Astrocyte of the hippocampus (primary cell): ENCODE data around the gene TRAPPC2L.
A peak's percentile ranks its signal among the peaks of the same experiment; 100 is the strongest.

ENCODE experiments used
- DNase-seq: peaks from one replicate; pipeline ENCODE4 v3.0.0; 2011; ENCODE audit warnings: low read depth, low spot score

TRAPPC2L gene

DNA sequence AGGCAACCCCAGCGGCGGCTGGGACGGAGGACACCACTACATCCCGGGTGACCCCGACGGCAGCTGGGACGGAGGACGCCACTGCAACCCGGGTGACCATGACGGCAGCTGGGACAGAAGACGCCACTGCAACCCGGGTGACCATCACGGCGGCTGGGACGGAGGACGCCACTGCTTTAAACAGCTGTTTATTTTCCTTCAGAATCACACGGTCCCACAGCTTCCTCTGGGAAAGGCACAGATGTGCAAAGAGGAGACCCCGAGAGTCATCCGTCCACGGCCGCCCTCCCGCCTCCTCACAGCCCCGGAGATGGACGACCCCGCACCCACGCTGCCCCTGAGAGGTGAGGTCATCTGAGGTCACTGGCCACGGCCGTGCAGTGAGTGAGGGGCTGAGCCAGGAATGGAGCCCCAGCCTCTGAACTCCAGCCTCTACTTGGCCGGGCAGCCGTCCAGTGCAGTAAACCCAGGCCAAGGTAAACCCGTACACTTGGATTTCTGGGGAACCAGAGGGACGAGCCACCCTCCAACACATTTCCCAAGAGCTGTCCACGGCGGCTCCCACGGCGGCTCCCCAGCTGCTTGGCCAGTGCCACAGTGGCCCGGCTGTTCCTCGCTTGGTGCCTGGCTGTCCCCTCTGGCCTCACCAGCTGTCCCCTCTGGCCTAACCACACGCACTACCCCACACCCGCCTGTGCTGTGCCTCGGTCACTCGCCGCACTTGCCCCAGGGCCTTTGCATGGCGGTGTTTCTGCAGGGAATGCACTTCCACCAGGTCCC lies 52.7 kb downstream of the TRAPPC2L start:
- DNase-seq, result no peak

DNA sequence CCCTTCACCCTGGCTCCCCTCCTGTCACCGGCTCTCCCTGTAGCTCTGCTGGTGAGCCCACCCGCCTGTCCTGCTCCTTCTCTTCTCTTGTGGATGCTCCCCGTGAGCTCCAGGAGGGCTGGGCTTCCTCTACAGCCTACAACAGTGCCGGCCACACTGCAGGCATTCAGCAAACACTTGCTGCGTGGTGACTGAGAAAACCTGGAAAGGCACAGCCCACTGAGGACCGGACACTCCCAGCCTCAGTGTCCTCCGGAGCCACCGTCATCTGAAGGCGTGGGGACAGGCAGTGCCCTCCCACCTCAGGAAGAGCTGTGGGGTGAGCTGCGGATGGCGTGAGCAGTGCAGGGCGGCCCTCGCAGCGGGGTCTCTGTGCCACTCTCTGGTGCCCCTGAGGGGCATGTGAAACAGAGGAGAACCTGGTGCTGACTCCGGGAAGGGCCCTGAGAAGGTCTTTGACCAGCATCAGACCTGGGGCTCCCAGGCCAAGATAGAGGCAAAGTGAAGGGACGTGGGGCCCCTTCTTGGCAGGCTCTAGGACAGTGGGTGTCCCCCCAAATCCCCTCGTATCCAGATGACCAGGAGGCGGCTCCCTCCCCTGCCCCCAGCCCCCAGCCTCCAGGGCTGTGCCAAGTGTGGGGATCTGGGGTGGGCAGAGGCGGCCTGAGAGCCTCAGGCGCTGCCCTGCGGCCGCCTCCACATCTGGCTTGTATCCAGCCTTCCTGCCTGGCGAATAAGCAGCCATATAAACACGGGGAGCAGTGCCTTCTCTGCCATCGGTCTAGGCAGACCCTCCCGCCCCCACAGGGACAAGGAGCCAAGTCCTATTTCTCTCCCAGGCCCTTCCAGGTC lies 53.6 kb downstream of the TRAPPC2L start:
- DNase-seq, result peak; percentile 39

DNA sequence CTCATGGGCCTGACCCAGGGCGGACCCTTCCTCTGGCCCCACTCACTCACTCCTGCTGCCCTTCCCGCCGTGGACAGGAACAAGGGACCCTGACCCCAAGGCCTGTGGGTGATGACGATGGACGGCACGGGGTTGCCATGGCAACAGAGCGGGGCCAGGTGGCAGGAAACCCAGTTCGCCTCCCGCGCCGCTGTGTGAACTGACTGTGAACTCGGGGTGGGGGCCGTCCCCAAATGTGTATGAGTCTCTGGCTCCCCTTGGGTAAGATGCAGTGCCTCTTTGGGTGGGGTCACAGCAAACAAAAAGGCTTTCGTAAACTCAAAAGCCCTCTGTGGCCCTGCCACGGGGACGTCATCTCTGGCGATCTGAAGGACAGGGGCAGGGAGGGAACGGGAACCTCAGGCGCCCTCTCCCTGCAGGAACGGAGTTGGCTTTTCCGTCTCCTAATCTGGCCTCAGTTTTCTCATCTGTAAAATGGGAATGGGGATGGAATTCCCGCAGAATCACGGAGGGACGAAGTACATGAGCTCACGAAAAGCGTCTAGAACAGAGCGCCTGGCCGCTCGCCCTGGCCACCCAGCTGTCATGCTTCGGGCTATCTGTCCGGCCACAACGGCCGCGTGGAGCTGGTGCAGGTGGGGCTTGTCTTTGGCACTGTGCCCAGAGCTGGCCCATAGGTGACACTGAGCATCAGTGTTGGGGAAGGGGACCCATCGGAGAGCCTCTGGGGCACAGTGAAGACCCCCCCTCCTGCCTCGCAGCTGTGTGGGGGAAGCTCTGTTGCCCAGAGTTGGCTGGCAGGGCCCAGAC lies 54.4 kb downstream of the TRAPPC2L start:
- DNase-seq, result no peak

DNA sequence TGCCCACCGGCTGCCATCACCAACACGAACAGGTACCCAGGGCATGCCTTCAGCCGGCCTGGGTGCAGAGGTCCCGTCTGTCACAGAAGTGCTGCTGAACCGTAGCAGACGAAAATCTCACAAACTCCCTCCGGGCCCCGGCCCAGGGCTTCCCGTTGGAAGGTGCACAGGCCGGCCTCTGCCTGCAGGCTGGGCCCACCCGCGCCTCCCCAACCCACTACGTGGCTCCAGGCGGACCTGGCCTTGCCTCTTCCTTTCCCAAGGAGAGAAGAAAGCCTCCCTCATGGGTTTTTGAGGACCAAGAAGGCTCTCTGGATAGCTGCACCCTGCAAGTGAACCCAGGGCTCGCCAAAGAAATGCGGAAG lies 55.0 kb downstream of the TRAPPC2L start:
- no peak for DNase-seq
